AG04450 (cell line): ENCODE data around the gene DMBT1. TPM values are rescaled to one million over a fixed set of nuclear protein-coding genes. Genes with fewer than 3 reads are reported as not detected.

Source experiments
- CTCF ChIA-PET: fragments of 300-600, 350-600 bp; formaldehyde crosslinking; extraction: SDS; loops from one replicate; lab custom pipeline; 2022; ENCODE audit warnings: antibody characterized with exemption, inconsistent platforms; lab: Charles Lee
- POLR2A ChIA-PET: fragments of 350-600 bp; formaldehyde crosslinking; extraction: SDS; loops from one replicate; lab custom pipeline; 2021; ENCODE audit warnings: antibody characterized with exemption, inconsistent platforms; lab: Yijun Ruan, JAX
- DNase-seq: peaks from one replicate; pipeline ENCODE4 v3.0.0-alpha.2; 2011; ENCODE audit warnings: low read depth, low spot score
- H3K27ac ChIP-seq: one replicate; pipeline ENCODE4 v1.5.1; 2012; ENCODE audit warnings: low read depth, low read length, control low read depth
- H3K27me3 ChIP-seq: one replicate; pipeline ENCODE4 v1.6.0; 2012; ENCODE audit warnings: low read length; ENCODE audit not compliant: control insufficient read depth, insufficient read depth
- H3K4me3 ChIP-seq: 2 replicates; pipeline ENCODE4 v1.5.1; 2011; ENCODE audit warnings: mild to moderate bottlenecking, low read depth, low read length, control low read depth
- H3K9me3 ChIP-seq: 2 replicates; pipeline ENCODE4 v1.5.1; 2012; ENCODE audit warnings: low read length; ENCODE audit not compliant: control insufficient read depth, insufficient read depth
- CTCF ChIP-seq: IDR thresholded peaks from 2 replicates; pipeline ENCODE4 v1.5.1; 2011; ENCODE audit warnings: low read depth, low read length, control low read depth, inconsistent platforms
- polyA plus RNA-seq: library from polyadenylated mRNA; depleted of rRNA; stranded (reverse); fragments of >200 nt; gene quantifications from 2 replicates; pipeline ENCODE4 v1.2.3, GENCODE V29; 2011

DMBT1 gene
- polyA plus RNA-seq, 1 experiment = not detected

DNA sequence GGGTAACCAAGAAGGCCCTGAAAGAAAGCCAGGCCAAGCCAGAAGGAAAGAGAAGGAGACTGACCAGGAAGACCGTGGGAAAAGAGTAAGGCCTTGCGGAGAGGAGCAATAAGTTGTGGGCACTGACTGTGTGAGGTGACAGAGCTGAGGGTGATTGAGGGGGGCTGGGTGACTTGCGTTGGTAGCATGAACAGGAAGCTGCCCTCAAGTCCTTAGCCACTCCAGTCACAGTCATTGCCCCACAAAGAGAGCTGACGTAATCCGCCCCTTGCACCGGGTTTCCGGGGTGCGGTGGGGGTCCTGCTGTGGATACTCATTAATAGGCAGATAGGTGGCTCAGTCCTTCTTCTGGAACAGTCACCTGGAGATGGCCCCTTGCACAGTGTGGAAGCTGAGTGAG lies 16.1 kb upstream of the DMBT1 start:
- CTCF ChIA-PET = interaction anchor here (1.1 kb wide), 1 partner anchor 21 kb away, joined by 3 read pairs; no protein-coding TSS in a partner anchor

GRCh38 chr10:122546242-122546641 lies 14.3 kb upstream of the DMBT1 start:
- H3K27me3 ChIP-seq = peaks cover 5% of the 10 kb centered on the region
- no peak overlapping the region for H3K4me3 ChIP-seq
- POLR2A ChIA-PET = no interaction called here
- TF ChIP-seq CTCF = no peak
- no peak for DNase-seq
- no peak overlapping the region for H3K27ac ChIP-seq
- CTCF ChIA-PET = interaction anchor here (0.6 to 1.1 kb wide), 2 partner anchors 19 to 24 kb away, joined by 3 read pairs; no protein-coding TSS in a partner anchor
- no peaks in the 10 kb centered on the region for H3K9me3 ChIP-seq

More for the DNA sequence above, 16.1 kb upstream of the DMBT1 start:
- no peak for TF ChIP-seq CTCF
- Histone ChIP-seq H3K4me3 (no peak overlapping the region), H3K27ac (no peak overlapping the region), H3K27me3 (peaks cover 7% of the 10 kb centered on the region), H3K9me3 (no peaks in the 10 kb centered on the region)
- POLR2A ChIA-PET = no interaction called here
- DNase-seq = no peak

DNA sequence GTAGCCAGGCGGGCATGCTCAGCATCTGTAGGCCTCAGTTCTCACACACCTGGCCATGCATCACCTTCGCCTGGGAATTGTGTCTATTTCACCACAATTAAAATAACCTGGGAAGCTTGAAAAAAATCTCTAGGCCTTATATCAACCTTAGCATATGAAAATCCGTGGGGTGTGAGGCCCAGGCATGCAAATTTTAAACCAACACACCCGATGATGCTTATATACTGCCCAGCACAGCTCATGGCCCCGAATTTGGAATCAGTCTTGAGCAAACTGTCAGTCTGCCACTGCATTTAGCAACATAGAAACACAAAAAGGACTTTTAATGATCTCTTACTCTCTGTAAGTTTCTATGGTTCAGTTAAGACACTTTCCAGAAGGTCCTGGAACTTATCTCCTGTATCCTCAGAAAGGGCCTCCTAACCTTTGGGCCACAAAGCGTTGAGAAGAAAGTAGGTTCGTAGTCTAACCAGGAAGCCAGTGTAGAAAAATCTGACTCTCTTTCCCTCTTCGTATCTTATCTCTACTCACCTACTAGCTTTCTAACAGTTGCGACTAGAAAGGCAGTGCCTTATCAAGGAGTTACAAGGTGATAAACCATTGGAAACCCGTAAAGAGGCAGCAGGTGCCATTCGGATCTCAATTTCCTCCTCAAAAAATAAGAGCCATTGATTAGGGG lies 12.0 kb upstream of the DMBT1 start:
- no peak for DNase-seq
- Histone ChIP-seq H3K9me3 (no peaks in the 10 kb centered on the region), H3K27me3 (peaks cover 3% of the 10 kb centered on the region), H3K4me3 (no peak overlapping the region), H3K27ac (no peak overlapping the region)
- ChIA-PET CTCF (interaction anchor here (0.9 kb wide), 1 partner anchor 17 kb away, joined by 4 read pairs; no protein-coding TSS in a partner anchor), POLR2A (no interaction called here)
- TF ChIP-seq CTCF = no peak

DNA sequence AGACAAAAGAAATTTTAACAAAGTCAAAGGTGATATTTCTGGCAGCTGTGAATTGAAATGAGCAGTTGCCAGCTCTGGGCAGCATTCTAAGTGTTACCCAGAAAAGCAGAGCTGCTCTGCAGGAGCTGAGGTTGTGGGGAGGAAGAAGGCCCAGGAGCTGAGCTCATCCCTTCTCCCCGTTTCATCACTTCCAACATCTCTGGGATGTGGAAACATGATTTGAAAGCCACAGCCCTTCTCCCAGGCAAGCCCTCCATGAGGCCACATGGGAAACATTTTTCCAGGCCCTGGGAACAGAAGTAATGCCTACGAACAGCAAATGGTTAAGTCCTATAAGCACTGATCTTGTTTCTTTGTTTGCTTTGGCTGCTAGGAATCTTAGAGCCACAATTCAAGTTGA lies 10.9 kb upstream of the DMBT1 start:
- ChIA-PET CTCF (no interaction called here), POLR2A (no interaction called here)
- Histone ChIP-seq H3K4me3 (no peak overlapping the region), H3K27ac (no peak overlapping the region), H3K27me3 (no peaks in the 10 kb centered on the region), H3K9me3 (no peaks in the 10 kb centered on the region)
- no peak for TF ChIP-seq CTCF
- no peak for DNase-seq

GRCh38 chr10:122550427-122550826 lies 10.1 kb upstream of the DMBT1 start:
- ChIA-PET CTCF (no interaction called here), POLR2A (no interaction called here)
- TF ChIP-seq CTCF = no peak
- no peak for DNase-seq
- Histone ChIP-seq H3K4me3 (no peak overlapping the region), H3K27me3 (no peaks in the 10 kb centered on the region), H3K9me3 (no peaks in the 10 kb centered on the region), H3K27ac (no peak overlapping the region)
